HG02759 (cell line): ENCODE measurements around the gene U2AF1L4.
A peak's percentile ranks its signal among the peaks of the same experiment; 100 is the strongest.

Source experiments
- ATAC-seq: cut with Tn5 transposase; IDR thresholded peaks from one replicate; pipeline ENCODE4 v1.9.1; 2021; ENCODE audit warnings: mild to moderate bottlenecking, moderate library complexity; ENCODE audit not compliant: unreplicated experiment

U2AF1L4 gene

DNA sequence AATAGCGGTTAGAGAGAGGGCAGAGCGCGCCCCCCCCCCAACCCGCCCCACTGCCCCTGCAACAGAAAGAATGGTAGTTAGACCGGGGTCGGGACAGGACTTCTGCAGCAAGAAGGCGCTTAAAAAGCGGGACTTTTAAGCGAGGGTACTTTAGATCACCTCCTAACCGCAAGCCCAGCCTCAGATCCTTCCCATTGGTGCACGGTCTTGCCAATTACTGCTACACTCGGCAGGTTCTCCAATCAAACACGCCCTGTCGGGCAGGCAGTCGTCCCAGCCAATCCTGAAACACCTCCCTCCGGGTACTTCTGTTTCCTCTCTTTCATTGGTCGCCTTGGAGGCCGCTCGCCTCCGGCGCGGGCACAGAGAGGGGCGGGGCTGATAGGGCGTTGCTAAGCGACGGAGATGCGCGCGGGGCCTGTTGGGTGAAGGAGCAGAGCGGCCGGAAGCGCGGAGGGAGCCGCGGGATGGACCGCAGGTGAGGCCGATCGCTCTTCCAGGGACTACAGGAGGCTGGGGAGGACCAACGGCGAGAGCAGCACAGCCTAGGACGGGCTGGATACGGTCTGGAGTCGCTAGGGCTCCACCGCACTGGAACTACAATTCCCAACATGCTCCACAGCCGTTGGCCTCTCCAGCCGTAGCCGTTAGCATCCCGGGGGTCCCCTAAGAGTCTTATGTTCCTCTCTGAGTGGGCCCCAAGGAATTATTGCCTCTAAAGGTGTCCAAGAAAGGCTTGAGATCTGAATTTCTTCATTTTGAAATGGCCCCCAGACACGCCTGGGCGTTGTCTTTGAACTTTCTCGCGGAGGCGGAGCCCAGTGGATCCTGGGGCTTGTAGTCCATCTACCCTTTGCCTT lies 12.8 kb upstream of the U2AF1L4 start, which contains the start of gene PROSER3:
TSS of gene PROSER3 (plus strand) at position 428 of the 860 bp plus-strand sequence. CDS start at position 468, 40 bp downstream.
- peak; percentile 93 for ATAC-seq

DNA sequence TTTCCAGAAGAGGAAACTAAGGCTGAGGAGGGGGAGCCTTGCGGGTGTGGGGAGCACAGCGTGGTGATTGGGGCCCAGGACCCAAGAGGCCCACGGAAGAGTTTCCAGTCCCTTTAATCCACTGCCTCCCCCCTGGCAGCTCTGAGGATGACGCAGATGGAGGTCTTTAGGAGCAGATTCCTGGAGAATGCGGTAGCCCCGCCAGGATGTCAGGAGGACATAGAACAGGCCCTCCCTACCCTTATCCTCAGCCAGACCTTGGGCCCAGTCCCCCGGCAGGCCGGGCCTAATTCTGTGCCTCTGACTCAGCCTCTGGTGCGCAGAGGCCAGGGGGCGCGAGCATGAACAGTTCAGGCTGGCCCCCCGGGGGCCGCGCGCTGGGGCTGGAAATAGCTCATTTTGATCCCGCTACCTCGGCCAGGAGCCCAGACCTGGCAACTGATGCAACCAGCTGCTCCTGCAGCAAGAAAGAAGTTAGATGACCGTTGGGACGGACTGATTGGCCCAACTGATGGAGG lies 12.1 kb upstream of the U2AF1L4 start:
- ATAC-seq, result peak; percentile 3

DNA sequence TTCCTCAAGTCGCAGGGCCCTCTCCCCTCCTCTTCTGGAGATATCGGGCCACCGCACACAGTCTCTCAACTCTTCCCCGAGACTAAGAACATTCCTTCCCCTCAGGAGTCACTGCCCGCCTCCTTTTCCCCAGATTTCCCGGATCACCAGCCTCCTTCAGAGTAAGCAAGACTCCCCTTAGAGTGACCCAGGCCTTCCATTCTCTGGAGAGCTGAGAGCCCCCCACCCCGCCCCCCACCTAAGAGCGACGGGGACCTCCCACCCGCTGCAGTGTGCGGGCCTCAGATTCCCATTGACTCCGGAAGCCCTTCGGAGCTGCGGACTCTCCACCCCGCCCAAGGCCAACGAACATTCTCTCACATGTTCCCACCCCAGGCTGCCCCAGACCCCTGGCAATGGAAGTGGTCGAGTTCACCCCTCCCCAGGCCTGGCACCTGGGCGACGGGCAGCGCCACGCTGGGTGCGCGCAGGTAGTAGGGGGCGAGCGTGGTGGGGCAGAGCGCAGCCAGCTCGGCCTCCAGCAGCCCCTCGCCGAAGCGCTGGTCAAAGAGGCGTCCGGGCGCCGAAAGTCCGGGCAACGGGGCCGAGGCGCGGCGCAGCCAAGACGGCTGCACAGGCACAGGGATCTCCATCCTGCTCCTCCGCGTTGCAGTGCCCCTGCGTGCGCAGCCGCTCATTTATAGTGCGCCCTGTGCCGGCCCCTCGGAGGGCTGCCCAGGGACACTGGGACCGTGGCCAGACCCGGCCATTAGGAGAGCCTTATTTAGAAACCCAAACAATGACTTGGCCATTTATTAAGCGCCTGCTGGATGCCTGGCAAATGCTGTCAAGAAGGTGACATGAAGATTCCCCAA lies 11.4 kb upstream of the U2AF1L4 start, which contains the start of gene HSPB6:
TSS of gene HSPB6 (minus strand) at position 653 of the 854 bp plus-strand sequence. CDS start at position 632, 21 bp downstream.
- no peak for ATAC-seq

DNA sequence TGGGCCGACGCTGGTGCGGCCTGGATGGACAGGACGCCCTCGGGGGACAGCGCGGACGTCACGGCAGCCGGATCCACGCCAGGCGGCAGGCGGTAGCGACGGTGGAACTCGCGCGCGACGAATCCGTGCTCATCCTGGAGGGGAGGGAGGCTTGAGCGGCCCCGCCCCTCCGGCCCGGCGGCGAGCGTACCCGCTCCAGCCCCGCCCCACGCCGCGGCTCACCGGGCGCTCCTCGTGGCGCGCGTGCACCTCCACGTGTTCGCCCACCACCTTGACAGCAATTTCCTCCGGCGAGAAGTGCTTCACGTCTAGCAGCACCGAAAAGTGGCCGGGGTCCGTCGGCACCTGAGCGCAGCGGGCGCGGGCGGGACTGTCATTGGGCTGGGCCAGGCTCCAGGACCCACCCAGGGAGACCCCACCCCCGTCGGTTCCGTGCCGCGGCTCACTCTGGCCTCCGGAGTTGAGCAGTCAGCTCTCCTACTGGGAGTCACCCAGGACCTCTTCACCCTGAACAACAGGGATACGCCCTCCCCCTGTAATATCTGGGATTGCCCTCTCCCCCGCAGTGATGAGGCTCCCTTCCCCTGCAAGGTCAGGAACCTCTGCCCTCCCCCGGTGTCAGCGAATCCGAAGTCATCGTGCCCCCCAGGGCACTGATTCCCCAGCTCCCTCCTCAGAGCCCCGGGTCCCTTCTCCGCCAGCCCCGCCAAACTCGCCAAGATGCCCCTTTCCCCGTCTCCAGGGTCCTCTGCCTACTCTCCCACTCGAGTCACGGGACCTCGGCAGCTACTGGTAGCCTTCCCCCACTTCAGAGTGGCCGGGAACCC lies 10.5 kb upstream of the U2AF1L4 start:
- no peak for ATAC-seq

DNA sequence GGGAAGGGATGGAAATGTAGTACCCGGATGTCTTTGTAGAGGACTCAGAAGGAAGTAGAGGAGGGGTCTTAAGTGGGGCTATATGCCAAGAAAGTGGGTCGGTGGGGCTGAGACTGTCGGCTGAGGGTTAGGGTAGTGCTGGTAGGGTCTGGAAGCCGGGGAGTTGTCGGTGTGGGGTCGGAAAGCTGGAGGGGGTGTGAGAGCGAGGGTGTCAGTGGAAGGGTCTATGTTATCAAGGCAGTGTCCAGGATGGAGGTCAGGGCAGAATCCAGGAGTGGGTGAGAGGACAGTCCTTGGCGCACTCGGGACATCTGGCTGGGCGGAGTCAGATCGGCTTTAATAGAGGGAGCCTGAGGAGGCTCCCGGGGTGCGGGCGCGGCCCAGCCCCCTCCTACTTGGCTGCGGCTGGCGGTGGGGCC lies 9.9 kb upstream of the U2AF1L4 start:
- no peak for ATAC-seq

DNA sequence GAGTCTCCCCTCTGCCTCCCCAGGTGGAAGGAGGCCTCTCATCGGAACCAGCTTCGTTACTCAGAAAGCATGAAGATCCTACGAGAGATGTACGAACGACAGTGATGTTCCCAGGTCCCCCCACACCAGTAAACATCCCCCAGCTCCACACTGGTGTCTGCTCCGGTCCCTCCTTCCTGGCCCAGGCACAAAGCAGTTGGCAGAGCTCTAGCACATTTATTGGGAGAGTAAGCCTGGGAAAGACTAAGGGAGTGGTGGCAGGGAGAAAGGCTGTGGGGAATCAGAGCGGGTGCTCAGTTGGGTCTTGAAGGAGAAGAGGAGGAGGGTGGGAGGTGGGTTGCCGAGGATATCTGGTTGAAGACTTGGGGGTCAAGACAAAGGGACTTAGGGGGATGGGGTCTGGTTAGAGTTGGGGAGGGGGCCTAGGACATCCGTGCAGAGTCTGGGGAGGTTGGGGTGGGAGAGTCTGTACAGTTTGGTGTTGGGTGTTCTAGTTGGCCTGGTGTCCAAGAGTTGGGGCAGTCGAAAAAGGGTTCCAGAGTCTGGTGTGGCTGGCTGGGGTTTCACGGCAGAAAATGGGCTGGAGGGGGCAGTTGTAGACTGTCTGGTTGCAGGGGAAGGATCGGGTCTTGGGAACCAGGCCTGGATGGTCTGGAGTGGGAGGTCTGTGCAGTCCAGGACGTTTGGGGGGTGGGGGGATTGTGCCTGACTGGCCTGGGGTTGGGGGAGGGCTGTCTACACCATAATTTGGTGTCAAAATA lies 9.3 kb upstream of the U2AF1L4 start:
- ATAC-seq, result no peak

DNA sequence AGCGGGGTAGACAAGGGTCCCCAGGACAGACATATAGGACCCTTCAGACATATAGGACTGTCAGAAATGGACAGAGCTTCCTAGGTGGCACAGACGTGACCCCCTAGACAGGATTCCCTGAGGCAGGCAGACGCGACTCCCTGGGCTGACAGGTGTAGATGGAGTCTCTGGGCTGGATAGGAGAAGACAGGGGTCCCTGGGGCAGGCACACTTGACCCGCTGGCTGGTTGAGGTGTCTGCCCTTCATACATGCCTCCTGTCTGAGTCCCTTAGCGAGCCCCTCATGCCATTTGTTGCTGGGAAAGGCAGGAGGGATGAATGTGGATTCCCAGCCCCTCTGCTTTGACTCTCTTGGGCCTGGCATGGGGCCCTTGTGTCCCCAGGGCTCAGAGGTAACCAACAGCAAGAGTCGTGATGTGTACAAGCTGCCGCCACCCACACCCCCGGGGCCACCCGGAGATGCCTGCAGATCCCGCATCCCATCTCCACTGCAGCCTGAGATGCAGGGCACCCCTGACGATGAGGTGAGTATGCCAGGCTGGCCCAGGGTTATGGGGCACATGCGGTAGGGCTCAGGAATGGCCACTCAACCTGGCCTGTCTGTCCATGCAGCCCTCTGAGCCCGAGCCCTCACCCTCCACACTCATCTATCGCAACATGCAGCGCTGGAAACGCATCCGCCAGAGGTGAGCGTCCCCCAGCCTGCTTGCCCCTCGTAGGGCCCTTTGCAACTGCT lies 8.6 kb upstream of the U2AF1L4 start:
- no peak for ATAC-seq

DNA sequence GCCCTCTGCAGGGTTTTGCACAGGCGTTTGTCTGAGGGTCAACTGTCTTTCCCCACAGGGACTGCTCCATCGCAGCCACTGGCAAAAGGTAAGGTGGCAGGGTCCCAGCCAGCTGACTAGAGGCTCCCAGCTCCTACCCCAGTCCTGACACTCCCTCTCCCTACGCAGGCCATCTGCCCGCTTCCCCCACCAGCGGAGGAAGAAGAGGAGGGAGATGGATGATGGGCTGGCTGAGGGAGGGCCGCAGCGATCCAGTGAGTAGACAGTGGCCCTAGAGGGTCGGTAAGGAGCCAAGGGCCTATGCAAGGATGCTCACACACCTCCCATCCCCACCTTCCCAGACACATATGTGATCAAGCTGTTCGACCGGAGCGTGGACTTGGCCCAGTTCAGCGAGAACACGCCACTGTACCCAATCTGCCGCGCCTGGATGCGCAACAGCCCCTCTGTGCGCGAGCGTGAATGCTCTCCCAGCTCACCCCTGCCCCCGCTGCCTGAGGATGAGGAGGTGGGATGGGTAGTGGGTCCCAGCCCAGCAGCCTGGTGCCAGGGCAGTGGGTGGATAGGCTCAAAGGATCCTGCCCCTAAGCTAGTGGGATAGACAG lies 7.6 kb upstream of the U2AF1L4 start:
- ATAC-seq, result no peak

DNA sequence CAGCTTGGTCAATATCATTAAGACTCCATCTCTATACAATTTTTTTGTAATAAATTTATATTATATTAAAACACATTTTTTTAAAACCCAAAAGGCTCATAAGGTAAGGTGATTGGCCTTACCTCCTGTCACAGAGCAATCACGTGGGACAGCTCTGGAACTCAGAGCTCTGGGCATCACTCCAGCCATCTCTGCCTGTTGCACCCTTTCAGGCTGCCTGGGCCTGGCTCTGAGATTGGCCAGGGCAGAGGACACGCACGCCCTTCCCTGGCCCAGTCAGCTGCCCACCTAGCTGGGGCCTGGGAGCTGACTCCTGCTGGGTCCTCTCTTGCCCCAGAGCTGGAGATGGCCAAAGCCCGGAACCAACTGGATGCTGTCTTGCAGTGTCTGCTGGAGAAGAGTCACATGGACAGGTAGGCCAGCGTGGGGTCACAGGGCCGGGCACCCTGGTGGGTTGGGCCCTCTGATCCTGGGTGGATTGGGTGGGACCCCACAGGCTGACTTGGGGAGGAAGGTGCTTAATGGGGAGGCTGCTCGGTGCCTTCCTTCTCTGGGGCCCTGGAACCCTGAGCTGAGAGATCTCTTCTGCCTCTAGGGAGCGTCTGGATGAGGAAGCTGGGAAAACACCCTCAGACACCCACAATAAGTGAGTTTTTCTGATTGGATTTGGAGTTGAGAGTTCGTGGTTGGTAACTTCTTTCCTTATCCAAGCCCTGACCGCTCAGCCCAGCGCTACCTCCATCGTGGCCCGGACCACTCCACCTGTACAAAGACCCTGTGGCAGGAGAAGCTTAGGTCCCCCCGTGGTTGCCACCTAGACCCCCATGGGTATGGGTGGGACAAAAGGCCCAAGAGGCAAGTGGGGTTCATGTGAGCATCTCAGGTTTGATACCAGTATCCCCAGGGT lies 6.9 kb upstream of the U2AF1L4 start:
- ATAC-seq, result no peak

DNA sequence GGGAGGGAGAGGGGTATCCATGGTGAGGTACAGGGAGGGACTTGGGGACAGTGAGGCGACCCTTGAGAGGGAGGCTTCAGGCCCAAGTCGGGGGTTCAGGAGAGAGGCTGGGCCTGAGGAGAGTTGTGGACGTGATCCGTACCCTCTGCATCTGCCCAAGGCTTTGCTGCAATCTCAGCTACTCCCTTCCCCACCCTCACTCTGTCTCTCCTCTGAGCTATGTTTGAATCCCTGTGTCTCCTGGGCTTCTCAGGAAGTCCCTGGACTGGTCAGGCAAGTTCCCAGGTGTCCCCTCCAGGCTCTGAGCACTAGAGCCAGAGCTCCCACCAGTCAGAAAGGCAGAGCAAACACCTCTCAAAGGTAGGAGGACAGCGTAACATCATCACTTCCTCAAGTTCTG lies 4.9 kb upstream of the U2AF1L4 start:
- no peak for ATAC-seq

DNA sequence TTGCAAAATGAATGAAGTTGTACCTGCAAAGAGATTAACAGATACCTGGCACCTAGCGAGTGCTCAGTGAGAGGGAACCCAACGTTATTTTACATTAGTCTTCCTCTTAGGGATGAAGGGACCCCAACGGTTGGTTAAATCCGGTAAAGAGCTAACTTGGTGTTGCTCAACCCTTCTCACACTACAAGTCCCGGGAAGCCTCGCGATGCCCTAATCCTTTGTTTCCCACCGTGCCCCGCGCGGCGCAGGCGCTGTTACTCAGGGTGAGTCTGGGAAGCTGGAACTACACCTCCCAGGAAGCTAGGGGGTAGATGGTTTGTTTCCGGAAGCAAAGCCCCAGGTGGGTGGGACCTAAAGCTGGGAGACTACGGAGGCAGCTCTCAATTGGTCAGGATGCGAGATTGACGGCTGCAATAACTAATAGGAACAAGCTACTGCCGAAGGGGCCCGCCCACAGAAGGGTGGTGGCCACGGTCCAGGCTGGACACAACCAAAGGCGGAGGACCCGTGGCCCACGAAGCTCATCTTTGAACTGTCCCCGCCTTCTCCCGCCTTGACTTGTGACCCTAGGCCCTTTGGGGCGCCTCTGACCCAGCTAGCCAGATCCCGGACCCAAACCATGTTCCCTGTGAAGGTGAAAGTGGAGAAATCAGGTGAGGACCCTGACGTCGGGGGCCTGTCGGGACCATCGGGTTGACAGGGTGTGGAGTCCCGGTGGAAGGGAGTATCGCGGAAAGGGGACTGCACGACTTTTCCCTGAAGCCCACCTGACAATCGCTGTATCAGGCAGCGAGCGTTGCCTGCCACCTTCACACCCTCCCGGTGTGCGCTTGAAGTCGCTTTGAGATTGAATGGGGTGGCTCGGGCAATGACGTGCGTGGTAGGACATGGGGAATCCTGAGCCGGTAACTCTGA lies 3.1 kb upstream of the U2AF1L4 start, which contains the start of gene LIN37:
TSS of gene LIN37 (plus strand) at position 471 of the 915 bp plus-strand sequence. CDS start at position 620, 149 bp downstream.
- ATAC-seq, result peak; percentile 69

DNA sequence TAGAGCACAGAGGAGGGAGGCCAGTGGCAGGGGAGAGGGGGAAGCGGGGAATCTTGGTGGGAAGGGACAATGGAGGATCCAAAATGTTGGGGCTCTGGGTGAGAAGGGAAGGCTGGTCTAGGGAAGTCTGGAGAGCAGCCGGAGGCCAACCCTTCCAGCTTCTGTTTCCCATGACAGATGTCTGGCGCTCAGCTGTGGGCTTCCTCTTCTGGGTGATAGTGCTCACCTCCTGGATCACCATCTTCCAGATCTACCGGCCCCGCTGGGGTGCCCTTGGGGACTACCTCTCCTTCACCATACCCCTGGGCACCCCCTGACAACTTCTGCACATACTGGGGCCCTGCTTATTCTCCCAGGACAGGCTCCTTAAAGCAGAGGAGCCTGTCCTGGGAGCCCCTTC lies 1.3 kb upstream of the U2AF1L4 start:
- ATAC-seq, result no peak

DNA sequence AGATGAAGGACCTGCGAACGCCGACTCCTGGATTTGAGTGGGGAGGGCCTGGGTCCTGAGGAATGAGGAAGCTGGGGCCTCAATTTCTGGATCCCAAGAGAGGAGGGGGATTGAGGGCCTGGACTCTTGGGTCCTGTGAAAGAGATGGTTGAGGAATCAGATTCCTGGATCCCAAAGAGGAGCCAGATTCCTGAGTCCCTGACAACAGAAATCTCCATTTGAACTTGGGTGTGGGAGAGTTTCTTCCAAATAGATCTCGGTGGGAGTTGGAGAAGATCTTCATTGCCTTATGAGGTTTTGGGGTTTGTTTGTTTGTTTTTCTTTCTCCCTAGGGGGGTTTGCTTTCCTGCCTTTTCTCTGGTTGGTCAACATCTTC lies 857 bp upstream of the U2AF1L4 start:
- ATAC-seq, result no peak

DNA sequence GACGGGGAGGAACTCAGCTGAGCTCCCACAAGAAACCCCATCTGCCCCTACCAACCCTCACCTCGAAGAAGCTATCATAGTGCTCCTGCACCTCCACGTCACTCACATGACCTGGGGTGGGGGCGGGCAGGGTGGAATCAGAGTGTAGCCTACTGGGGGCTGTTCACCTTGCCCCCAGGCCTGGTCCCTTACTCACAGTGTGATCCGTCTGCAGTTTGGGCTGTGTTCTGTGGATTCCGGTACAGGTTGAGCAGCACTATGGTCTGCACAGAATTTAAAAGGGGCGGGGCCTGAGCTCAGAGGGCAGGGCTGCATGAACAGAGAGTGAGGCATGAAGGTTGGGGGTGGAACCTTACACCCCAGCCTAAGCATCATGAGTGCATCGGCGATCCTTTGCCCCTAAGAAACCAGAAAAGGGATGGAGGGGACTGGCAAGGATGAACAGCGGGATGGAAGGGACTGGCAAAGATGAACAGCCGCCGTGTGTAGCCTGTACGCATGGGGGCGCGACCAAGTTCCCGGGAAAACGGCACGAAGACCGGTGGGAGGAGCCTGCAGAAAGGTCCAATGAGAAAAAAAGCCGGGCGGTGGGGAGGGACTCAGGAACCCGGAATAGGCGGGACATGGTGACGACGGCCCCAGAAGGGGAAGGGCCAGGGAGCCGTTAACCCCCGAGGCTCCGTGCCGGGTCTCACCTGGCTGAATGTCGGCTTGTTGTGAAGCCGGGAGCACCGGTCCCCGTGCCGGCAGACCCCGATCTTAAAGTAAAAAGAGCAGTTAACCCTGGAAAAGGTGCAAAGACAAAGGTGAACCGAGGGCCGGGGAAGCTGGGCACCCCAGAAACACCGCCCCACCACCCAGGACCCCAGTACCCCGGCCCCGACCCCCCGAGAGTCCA lies 539 bp downstream of the U2AF1L4 start:
- peak; percentile 36 for ATAC-seq

DNA sequence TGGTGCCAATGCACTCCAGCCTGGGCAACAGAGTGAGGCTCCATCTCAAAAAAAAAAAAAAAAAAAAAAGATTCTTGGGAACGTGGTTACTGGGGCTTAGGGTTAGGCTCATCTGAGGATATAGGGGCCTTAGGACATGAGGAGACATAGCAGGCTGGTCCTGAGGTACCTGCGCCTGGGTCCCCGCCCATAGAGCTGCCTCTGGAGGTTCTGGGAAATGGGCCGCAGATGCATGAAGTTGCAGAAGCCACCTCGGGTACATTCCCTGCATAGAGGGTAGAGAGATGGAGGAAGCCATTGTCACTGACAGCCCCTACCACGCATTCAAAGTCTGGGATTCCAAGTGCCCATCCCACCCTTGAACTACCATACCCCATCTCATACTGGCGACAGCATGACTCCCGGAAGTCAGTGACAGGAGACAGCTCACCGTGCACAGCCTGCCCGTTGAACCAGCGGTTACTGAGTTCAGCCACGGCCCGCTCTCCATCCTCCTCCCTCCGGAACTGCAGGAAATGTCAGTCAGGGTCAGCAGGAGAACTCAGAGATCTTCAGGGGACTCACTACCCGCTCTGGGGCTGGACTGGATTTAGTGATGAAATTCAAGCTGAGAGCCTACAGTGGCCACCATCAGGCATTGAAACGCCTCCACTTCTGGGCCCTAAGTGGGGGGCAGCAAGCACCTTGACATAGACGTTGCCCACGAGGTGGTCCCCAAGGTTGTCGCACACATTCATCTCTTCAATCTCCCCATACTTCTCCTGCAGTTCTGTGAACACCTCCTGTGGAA lies 1.4 kb downstream of the U2AF1L4 start:
- ATAC-seq, result no peak
